SK-N-SH treated with all-trans-retinoic acid at 6 μM for 48 hours (cell line): Measurements from ENCODE around the gene ECEL1.

ENCODE experiments used
- OSR1 ChIP-seq: fragments of 250-450 bp; sonication (Bioruptor Pico); IDR thresholded peaks from 2 replicates; pipeline ENCODE4 v1.8.0; 2022; ENCODE audit warnings: moderate library complexity, mild to moderate bottlenecking, inconsistent platforms
- TOX ChIP-seq: fragments of 250-450 bp; sonication (Bioruptor Pico); IDR thresholded peaks from 2 replicates; pipeline ENCODE4 v1.8.0; 2021; ENCODE audit warnings: mild to moderate bottlenecking, moderate library complexity, borderline replicate concordance
- ZC3H10 ChIP-seq: fragments of 250-450 bp; sonication (Bioruptor Pico); IDR thresholded peaks from 2 replicates; pipeline ENCODE4 v1.5.1; 2021; ENCODE audit warnings: mild to moderate bottlenecking, moderate library complexity
- TF ChIP-seq, protein P1 (sequence below): fragments of 250-450 bp; sonication (Bioruptor Pico); IDR thresholded peaks from 2 replicates; pipeline ENCODE4 v1.5.0; 2020; ENCODE audit warnings: mild to moderate bottlenecking, moderate library complexity

GRCh38 chr2:232447091-232447620 lies 40.5 kb downstream of the ECEL1 start:
- TF ChIP-seq ZC3H10 (CRISPR knock-in tag) = no peak
- TF ChIP-seq TOX (CRISPR knock-in tag) = no peak
- TF ChIP-seq OSR1 (CRISPR knock-in tag) = no peak
- TF ChIP-seq, protein P1, sequence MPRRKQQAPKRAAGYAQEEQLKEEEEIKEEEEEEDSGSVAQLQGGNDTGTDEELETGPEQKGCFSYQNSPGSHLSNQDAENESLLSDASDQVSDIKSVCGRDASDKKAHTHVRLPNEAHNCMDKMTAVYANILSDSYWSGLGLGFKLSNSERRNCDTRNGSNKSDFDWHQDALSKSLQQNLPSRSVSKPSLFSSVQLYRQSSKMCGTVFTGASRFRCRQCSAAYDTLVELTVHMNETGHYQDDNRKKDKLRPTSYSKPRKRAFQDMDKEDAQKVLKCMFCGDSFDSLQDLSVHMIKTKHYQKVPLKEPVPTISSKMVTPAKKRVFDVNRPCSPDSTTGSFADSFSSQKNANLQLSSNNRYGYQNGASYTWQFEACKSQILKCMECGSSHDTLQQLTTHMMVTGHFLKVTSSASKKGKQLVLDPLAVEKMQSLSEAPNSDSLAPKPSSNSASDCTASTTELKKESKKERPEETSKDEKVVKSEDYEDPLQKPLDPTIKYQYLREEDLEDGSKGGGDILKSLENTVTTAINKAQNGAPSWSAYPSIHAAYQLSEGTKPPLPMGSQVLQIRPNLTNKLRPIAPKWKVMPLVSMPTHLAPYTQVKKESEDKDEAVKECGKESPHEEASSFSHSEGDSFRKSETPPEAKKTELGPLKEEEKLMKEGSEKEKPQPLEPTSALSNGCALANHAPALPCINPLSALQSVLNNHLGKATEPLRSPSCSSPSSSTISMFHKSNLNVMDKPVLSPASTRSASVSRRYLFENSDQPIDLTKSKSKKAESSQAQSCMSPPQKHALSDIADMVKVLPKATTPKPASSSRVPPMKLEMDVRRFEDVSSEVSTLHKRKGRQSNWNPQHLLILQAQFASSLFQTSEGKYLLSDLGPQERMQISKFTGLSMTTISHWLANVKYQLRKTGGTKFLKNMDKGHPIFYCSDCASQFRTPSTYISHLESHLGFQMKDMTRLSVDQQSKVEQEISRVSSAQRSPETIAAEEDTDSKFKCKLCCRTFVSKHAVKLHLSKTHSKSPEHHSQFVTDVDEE (CRISPR knock-in tag) = no peak
